NOMO-1 treated with DMSO at 0.1 percent for 48 hours (cell line): ENCODE measurements around the gene HELZ.
"Not testable (repeated sequence)": the region's sequence is repeated elsewhere in the genome, so short reads cannot be mapped to it uniquely, and the experiment has no call there.

Source experiments
- DNase-seq: peaks from one replicate; lab custom pipeline; 2025; ENCODE audit not compliant: unreplicated experiment; lab: John Stamatoyannopoulos, UW

HELZ gene, protein sequence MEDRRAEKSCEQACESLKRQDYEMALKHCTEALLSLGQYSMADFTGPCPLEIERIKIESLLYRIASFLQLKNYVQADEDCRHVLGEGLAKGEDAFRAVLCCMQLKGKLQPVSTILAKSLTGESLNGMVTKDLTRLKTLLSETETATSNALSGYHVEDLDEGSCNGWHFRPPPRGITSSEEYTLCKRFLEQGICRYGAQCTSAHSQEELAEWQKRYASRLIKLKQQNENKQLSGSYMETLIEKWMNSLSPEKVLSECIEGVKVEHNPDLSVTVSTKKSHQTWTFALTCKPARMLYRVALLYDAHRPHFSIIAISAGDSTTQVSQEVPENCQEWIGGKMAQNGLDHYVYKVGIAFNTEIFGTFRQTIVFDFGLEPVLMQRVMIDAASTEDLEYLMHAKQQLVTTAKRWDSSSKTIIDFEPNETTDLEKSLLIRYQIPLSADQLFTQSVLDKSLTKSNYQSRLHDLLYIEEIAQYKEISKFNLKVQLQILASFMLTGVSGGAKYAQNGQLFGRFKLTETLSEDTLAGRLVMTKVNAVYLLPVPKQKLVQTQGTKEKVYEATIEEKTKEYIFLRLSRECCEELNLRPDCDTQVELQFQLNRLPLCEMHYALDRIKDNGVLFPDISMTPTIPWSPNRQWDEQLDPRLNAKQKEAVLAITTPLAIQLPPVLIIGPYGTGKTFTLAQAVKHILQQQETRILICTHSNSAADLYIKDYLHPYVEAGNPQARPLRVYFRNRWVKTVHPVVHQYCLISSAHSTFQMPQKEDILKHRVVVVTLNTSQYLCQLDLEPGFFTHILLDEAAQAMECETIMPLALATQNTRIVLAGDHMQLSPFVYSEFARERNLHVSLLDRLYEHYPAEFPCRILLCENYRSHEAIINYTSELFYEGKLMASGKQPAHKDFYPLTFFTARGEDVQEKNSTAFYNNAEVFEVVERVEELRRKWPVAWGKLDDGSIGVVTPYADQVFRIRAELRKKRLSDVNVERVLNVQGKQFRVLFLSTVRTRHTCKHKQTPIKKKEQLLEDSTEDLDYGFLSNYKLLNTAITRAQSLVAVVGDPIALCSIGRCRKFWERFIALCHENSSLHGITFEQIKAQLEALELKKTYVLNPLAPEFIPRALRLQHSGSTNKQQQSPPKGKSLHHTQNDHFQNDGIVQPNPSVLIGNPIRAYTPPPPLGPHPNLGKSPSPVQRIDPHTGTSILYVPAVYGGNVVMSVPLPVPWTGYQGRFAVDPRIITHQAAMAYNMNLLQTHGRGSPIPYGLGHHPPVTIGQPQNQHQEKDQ (N-terminal part only)

DNA sequence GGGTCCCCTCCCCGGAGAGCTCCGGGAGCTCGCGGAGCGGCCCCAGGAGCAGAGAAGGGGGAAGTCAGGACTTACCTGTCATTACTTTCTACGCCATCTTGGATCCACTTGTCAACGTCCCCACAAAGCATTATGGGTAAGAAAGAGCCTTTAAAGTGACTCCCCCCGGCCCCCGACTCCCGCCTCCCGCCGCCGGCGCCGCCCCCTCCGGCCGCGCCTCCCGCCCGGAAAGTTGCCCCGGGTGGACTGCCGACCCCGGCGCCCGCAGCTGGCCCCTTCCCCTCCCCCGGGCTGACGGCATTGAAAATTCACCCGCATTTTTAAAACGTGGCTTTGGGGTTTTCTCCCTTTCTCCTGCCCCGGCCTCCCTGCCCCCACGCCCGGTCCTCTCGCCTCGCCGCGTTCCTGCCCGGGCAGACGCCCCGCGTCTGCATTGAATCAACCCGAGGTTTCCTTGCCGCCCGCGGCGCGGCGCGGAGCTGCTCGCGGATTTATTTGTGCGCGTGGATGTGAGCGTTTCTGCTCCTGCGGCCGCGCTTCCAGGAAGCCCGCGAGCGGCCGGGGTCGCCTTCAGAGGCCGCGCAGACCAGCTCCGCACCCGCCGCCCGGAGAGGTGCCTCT, at the start of gene HELZ:
HELZ (minus strand) TSS at position 124 of the 621 bp plus-strand sequence. CDS start 26,392 bp downstream, outside the sequence.
- DNase-seq: peak; percentile 84

DNA sequence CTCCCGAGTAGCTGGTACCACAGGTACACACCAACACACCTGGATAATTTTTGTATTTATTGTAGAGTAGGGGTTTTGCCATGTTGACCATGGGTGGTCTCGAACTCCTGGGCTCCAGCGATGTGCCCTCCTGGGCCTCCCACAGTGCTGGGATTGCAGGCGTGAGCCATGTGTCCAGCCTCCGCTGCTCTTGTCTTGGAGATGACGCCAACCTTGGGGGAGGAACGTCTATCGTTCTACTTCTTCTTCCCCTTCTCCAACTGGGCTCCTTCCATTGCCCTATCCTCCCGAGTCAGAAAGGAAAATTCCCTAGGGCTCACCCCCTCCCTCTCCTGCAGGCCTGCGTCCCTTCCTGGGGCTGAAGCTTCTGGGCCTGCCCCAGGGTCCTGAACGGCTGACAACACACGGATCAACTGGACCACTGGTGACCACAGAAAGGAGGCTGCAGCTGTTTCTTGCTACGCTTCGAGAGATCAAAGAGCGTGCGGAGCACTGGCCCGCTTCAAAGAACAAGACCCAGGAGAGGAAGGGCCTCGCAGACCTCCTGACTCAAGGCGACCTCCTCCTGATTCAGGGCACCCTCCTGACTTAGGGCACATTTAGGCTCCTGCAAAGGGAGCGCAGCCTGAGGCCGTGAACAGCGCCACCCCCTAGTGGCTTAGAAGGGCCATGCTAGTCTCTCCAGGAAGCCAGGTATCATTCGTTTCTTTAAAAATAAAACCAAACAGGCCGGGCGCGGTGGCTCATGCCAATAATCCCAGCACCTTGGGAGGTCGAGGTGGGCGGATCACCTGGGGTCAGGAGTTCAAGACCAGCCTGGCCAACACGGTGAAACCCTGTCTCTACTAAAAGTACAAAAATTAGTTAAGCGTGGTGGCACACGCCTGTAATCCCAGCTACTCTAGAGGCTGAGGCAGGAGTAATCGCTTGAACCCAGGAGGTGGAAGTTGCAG, 48.5 kb upstream of the HELZ start:
- DNase-seq: peak; percentile 84

GRCh38 chr17:67290711-67291291, 45.8 kb upstream of the HELZ start:
- no peak for DNase-seq

DNA sequence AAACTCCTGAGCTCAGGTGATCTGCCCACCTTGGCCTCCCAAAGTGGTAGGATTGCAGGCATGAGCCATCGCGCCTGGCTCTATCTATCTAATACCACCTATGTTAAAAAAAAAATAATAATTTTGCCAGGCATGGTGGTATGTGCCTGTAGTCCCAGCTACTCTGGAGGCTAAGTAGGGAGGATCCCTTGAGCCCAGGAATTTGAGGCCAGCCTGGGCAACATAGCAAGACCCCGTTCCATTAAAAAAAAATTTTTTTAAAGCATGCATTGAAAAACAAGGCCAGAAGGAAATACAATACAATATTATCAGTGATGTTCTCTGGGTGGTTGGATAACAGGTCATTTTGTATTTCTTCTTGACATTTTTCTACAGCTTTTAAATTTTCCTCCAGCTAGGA, 45.2 kb upstream of the HELZ start:
- DNase-seq: no peak

DNA sequence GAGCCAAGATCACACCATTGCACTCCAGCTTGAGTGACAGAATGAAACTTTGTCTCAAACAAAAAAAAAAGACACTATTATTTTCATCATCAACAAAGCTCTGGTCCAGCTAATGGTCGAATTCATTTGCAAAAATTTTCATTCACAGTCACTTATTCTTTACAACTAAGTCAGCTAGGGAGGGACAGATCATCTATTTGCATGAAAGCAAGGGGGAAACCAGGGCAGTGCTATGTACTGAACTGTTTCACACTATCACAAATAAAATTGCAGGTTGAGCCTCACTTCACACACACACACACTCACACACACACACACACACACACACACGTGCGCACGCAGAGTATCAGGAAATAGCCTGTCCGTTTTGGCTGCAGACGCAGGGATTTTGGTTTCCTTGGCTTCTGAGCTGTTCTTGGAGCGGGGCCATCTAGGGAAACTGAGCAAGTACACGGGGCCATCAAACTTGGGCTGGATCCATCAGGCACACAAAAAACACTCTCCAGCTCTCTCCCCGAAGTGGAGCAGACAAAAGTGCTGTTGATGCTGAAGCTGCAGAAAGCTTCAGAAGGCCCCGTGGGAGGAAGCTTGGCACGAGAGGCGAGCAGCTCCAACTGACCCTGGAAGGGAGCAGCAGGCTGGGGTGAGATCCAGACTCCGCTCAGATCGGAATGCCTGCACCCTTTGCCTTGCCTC, 44.3 kb upstream of the HELZ start:
- DNase-seq: no peak

DNA sequence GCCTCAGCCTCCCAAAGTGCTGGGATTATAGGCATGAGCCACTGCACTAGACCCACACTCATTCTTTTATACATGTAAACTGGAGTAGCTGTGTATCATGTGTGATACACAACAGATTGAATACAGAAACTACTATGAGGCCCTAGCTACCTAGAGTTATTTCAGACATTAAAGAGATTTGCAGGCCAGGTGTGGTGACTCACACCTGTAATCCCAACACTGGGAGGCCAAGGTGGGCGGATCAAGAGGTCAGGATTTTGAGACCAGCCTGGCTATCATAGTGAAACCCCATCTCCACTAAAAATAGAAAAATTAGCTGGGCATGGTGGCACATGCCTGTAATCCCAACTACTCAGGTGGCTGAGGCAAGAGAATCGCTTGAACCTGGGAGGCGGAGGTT, 41.8 kb upstream of the HELZ start:
- not testable (repeated sequence) for DNase-seq

- no peak for DNase-seq
These were observed 40.4 kb upstream of the HELZ start for GRCh38 chr17:67285360-67285759.

GRCh38 chr17:67283731-67284516, 38.9 kb upstream of the HELZ start:
- no peak for DNase-seq

DNA sequence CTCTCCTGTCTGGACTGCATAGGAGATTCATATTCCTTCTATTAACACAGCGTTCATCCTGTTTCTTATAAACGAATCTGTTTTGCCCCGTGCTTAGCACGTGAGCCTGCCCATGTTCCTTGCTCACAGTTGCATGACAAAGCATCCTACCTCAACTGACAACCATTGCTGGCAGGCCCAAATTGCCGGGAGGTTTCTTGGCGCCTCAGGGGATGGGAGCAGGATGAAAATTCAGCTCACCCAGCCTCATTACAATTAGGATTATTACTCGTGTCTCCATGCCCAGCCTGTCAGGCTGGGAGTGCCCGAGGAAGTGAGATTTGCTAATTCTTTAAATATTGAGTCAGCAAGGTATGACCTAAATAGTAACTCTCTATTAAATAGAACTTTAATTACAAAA, 36.7 kb upstream of the HELZ start:
- DNase-seq: no peak

GRCh38 chr17:67281053-67281452, 36.1 kb upstream of the HELZ start:
- no peak for DNase-seq

- DNase-seq: no peak
These were observed 35.3 kb upstream of the HELZ start for GRCh38 chr17:67280279-67280678.

- no peak for DNase-seq
These were observed 34.1 kb upstream of the HELZ start for GRCh38 chr17:67279115-67279514.

DNA sequence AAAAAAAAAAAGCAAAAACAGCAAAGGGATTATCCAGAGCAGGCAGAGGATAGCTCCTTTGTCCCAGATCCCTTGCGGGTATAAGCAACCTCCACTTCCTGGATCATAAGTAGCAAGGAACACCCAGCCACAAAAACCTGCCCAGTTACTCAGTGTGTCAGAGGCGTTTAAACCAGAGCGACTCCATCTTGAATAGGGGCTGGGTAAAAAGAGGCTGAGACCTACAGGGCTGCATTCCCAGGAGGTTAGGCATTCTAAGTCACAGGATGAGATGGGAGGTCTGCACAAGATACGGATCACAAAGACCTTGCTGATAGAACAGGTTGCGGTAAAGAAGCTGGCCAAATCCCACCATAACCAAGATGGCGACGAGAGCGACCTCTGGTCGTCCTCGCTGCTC, 33.4 kb upstream of the HELZ start:
- no peak for DNase-seq

- DNase-seq: no peak
These were observed 31.1 kb upstream of the HELZ start for GRCh38 chr17:67276075-67276474.

- DNase-seq: no peak
These were observed 29.5 kb upstream of the HELZ start for GRCh38 chr17:67274466-67274865.

DNA sequence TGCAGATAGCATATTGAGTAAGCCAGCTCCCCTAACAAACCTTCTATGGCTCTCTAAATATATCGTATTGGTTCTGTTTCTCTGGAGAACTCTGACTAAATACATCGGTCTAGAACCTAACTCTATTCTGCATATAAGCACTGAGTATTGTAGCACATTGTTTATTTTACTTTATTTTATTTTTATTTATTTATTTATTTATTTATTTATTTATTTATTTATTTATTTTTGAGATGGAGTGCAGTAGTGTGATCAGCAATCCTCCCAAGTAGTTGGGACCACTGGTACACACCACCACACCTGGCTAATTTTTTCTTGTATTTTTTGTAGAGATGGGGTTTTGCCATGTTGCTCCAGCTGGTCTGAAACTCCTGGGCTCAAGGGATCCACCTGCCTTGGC, 28.9 kb upstream of the HELZ start:
- DNase-seq: no peak

DNA sequence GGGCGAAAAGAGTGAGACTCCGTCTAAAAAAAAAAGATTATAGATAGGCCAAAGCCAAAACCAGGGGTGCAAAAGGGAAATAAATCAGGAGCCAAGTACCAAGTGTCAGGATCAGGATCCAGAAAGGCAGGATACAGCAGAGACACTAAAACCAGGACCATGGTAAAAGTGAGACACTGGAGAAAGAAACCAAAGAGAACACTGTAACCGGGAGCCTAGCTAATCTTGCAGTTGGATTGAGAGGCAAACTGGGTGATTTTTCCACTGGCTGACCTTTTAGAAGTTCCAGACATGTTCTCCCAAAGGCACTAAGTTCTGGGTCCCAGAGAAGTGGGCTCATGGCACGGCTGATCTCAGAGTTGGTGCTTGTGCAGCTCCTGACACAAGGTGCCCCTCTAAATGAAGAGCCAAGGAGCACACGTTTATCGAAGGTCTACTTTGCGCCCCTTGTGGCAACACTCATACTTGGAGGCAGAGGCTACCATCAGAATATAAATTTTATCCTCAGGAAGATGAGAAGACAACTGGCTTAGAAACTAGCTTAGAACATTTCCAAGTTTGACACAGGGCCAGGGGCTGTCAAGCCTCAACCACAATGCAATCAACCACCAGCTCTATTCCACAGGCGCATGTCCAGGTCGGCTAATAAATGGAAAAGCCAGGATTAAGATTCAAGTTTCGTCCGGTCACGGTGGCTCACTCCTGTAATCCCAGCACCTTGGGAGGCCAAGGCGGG, 27.5 kb upstream of the HELZ start:
- peak; percentile 33 for DNase-seq
